Activated CD4-positive, CD25-positive, alpha-beta regulatory T cell treated with anti-CD3 and anti-CD28 coated beads, Interleukin-2, amount 50 U/mL, for 16 hours (primary cell): ENCODE measurements around the gene KSR2.

Source experiments
- DNase-seq: peaks from one replicate; pipeline ENCODE4 v3.0.0-alpha.2; 2020; ENCODE audit warnings: low read depth, low spot score

KSR2 gene

GRCh38 chr12:117501076-117501869, 467.5 kb downstream of the KSR2 start:
- DNase-seq: no peak

- DNase-seq: no peak
Measured at GRCh38 chr12:117499759-117500485, 468.9 kb downstream of the KSR2 start.

- no peak for DNase-seq
Measured at GRCh38 chr12:117498880-117499279, 469.9 kb downstream of the KSR2 start.

GRCh38 chr12:117498256-117498655, 470.5 kb downstream of the KSR2 start:
- no peak for DNase-seq

- DNase-seq: no peak
Measured at GRCh38 chr12:117497407-117497806, 471.4 kb downstream of the KSR2 start.

GRCh38 chr12:117494833-117495655, 473.7 kb downstream of the KSR2 start:
- DNase-seq: no peak

GRCh38 chr12:117491711-117492110, 477.1 kb downstream of the KSR2 start:
- DNase-seq: no peak

- no peak for DNase-seq
Measured at GRCh38 chr12:117490130-117490529, 478.7 kb downstream of the KSR2 start.

- DNase-seq: no peak
Measured at GRCh38 chr12:117489671-117490070, 479.1 kb downstream of the KSR2 start.

- DNase-seq: no peak
Measured at GRCh38 chr12:117486840-117487659, 481.7 kb downstream of the KSR2 start.

GRCh38 chr12:117485984-117486839, 482.6 kb downstream of the KSR2 start:
- DNase-seq: no peak

GRCh38 chr12:117484901-117485300, 483.9 kb downstream of the KSR2 start:
- DNase-seq: no peak

GRCh38 chr12:117483501-117483900, 485.3 kb downstream of the KSR2 start:
- no peak for DNase-seq

GRCh38 chr12:117481470-117481869, 487.3 kb downstream of the KSR2 start:
- DNase-seq: no peak

- DNase-seq: no peak
Measured at GRCh38 chr12:117476341-117476740, 492.4 kb downstream of the KSR2 start.

GRCh38 chr12:117473856-117474255, 494.9 kb downstream of the KSR2 start:
- no peak for DNase-seq

- DNase-seq: no peak
Measured at GRCh38 chr12:117472983-117473382, 495.8 kb downstream of the KSR2 start.

- no peak for DNase-seq
Measured at GRCh38 chr12:117470804-117471203, 498.0 kb downstream of the KSR2 start.

- DNase-seq: no peak
Measured at GRCh38 chr12:117469883-117470483, 498.8 kb downstream of the KSR2 start.

- no peak for DNase-seq
Measured at GRCh38 chr12:117468016-117468415, 500.8 kb downstream of the KSR2 start.
